ENCODE measurements around the gene RAPGEF4. TPM values are rescaled to one million over a fixed set of nuclear protein-coding genes. Genes with fewer than 3 reads are reported as not detected.
A peak's percentile ranks its signal among the peaks of the same experiment; 100 is the strongest.

The RAPGEF4 gene
- total and polyA plus RNA-seq, 2 of the 13 experiments (the other 11 are each of a cell fraction or from before 2014, with no cell fraction given) = 0.78 to 0.91 TPM

DNA sequence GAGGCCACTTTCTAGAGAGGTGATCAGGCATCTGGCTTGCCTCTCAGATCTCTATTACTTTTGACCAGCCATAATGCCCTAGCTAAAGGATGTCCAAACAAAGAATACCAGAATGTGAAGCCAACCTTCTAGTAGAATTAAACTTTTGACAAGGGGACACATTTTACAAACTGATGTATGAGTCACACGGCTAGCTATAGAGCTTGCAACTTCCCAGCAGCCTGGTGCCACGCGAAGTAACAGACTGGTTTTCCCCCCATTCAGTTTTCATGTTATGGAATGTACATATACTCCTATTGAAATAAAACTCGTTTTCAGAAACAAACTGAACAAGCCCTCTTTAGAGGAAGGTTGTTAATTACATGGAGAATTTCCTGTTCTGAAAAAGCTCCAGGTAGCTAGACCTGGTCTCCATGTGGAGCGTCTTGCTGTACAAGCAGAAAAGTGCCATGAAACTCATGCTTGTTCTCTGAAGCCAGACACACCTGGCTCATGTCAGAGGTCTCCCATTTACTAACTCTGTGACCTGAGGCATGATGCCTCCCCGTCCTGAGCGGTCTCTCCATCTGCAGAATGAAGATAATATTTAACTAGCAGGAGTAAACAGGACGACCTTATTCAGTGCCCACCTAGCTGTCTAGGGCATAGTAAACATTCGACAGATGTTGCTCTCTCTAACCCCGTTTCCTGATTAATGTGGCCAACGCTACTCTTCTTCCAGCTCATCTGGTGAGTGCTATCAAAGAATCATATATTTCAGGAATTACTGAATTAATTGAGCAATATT is 258.5 kb downstream of the RAPGEF4 start (continued):
- TF ChIP-seq, protein P1, sequence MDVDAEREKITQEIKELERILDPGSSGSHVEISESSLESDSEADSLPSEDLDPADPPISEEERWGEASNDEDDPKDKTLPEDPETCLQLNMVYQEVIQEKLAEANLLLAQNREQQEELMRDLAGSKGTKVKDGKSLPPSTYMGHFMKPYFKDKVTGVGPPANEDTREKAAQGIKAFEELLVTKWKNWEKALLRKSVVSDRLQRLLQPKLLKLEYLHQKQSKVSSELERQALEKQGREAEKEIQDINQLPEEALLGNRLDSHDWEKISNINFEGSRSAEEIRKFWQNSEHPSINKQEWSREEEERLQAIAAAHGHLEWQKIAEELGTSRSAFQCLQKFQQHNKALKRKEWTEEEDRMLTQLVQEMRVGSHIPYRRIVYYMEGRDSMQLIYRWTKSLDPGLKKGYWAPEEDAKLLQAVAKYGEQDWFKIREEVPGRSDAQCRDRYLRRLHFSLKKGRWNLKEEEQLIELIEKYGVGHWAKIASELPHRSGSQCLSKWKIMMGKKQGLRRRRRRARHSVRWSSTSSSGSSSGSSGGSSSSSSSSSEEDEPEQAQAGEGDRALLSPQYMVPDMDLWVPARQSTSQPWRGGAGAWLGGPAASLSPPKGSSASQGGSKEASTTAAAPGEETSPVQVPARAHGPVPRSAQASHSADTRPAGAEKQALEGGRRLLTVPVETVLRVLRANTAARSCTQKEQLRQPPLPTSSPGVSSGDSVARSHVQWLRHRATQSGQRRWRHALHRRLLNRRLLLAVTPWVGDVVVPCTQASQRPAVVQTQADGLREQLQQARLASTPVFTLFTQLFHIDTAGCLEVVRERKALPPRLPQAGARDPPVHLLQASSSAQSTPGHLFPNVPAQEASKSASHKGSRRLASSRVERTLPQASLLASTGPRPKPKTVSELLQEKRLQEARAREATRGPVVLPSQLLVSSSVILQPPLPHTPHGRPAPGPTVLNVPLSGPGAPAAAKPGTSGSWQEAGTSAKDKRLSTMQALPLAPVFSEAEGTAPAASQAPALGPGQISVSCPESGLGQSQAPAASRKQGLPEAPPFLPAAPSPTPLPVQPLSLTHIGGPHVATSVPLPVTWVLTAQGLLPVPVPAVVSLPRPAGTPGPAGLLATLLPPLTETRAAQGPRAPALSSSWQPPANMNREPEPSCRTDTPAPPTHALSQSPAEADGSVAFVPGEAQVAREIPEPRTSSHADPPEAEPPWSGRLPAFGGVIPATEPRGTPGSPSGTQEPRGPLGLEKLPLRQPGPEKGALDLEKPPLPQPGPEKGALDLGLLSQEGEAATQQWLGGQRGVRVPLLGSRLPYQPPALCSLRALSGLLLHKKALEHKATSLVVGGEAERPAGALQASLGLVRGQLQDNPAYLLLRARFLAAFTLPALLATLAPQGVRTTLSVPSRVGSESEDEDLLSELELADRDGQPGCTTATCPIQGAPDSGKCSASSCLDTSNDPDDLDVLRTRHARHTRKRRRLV (CRISPR knock-in tag; IDR thresholded peaks at IDR 0.05) = no peak
- TF ChIP-seq NFE2L2 (IDR thresholded peaks at IDR 0.05; ENCODE audit: low read length) (no peak), FOXO1 (CRISPR knock-in tag; IDR thresholded peaks at IDR 0.05) (peak; percentile 54; the same call in 1 of the 2 replicates), ZSCAN21 (CRISPR knock-in tag; IDR thresholded peaks at IDR 0.05; ENCODE audit: borderline replicate concordance) (no peak), FLYWCH1 (CRISPR knock-in tag; IDR thresholded peaks at IDR 0.05) (no peak)
- TF ChIP-seq, protein P2, sequence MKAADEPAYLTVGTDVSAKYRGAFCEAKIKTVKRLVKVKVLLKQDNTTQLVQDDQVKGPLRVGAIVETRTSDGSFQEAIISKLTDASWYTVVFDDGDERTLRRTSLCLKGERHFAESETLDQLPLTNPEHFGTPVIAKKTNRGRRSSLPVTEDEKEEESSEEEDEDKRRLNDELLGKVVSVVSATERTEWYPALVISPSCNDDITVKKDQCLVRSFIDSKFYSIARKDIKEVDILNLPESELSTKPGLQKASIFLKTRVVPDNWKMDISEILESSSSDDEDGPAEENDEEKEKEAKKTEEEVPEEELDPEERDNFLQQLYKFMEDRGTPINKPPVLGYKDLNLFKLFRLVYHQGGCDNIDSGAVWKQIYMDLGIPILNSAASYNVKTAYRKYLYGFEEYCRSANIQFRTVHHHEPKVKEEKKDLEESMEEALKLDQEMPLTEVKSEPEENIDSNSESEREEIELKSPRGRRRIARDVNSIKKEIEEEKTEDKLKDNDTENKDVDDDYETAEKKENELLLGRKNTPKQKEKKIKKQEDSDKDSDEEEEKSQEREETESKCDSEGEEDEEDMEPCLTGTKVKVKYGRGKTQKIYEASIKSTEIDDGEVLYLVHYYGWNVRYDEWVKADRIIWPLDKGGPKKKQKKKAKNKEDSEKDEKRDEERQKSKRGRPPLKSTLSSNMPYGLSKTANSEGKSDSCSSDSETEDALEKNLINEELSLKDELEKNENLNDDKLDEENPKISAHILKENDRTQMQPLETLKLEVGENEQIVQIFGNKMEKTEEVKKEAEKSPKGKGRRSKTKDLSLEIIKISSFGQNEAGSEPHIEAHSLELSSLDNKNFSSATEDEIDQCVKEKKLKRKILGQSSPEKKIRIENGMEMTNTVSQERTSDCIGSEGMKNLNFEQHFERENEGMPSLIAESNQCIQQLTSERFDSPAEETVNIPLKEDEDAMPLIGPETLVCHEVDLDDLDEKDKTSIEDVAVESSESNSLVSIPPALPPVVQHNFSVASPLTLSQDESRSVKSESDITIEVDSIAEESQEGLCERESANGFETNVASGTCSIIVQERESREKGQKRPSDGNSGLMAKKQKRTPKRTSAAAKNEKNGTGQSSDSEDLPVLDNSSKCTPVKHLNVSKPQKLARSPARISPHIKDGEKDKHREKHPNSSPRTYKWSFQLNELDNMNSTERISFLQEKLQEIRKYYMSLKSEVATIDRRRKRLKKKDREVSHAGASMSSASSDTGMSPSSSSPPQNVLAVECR (CRISPR knock-in tag; IDR thresholded peaks at IDR 0.05; ENCODE audit: borderline replicate concordance) = 0 out of 2 replicates have a peak, but pooled peaks have one; percentile 15
- TF ChIP-seq, protein P3, sequence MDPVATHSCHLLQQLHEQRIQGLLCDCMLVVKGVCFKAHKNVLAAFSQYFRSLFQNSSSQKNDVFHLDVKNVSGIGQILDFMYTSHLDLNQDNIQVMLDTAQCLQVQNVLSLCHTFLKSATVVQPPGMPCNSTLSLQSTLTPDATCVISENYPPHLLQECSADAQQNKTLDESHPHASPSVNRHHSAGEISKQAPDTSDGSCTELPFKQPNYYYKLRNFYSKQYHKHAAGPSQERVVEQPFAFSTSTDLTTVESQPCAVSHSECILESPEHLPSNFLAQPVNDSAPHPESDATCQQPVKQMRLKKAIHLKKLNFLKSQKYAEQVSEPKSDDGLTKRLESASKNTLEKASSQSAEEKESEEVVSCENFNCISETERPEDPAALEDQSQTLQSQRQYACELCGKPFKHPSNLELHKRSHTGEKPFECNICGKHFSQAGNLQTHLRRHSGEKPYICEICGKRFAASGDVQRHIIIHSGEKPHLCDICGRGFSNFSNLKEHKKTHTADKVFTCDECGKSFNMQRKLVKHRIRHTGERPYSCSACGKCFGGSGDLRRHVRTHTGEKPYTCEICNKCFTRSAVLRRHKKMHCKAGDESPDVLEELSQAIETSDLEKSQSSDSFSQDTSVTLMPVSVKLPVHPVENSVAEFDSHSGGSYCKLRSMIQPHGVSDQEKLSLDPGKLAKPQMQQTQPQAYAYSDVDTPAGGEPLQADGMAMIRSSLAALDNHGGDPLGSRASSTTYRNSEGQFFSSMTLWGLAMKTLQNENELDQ (CRISPR knock-in tag; IDR thresholded peaks at IDR 0.05; ENCODE audit: borderline replicate concordance) = no peak
- TF ChIP-seq, protein P4, sequence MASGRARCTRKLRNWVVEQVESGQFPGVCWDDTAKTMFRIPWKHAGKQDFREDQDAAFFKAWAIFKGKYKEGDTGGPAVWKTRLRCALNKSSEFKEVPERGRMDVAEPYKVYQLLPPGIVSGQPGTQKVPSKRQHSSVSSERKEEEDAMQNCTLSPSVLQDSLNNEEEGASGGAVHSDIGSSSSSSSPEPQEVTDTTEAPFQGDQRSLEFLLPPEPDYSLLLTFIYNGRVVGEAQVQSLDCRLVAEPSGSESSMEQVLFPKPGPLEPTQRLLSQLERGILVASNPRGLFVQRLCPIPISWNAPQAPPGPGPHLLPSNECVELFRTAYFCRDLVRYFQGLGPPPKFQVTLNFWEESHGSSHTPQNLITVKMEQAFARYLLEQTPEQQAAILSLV (CRISPR knock-in tag; IDR thresholded peaks at IDR 0.05; ENCODE audit: borderline replicate concordance) = no peak
- TF ChIP-seq, protein P5, sequence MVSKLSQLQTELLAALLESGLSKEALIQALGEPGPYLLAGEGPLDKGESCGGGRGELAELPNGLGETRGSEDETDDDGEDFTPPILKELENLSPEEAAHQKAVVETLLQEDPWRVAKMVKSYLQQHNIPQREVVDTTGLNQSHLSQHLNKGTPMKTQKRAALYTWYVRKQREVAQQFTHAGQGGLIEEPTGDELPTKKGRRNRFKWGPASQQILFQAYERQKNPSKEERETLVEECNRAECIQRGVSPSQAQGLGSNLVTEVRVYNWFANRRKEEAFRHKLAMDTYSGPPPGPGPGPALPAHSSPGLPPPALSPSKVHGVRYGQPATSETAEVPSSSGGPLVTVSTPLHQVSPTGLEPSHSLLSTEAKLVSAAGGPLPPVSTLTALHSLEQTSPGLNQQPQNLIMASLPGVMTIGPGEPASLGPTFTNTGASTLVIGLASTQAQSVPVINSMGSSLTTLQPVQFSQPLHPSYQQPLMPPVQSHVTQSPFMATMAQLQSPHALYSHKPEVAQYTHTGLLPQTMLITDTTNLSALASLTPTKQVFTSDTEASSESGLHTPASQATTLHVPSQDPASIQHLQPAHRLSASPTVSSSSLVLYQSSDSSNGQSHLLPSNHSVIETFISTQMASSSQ (IDR thresholded peaks at IDR 0.05; ENCODE audit: low read depth) = peak; percentile 64; the same call in 1 of the 2 replicates
- TF ChIP-seq, protein P5 (CRISPR knock-in tag; IDR thresholded peaks at IDR 0.05; ENCODE audit: borderline replicate concordance) = peak; percentile 50; the same call in 1 of the 2 replicates

Data from HepG2 (cell line).